ENCODE results near the gene CCDC141.

DNA sequence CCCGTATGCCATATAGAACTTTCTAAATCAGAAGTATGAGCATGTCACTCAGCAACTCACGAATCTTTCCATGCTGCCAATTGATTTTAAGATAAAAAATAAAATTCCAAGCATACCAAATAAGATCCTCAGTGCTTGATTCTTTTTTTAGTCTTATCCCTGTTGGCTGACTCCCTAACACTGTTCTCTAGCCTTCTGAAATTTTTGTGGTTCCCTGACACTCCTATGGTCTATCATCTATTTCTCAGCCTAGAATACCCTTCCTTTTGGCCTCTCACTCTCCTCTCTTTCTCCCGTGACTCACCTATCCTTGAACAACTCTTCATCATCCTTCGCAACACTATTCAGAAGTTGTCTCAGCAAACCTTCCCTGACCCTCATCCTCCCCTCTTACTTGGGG, 50.5 kb downstream of the CCDC141 start:
- TF ChIP-seq, protein P1, sequence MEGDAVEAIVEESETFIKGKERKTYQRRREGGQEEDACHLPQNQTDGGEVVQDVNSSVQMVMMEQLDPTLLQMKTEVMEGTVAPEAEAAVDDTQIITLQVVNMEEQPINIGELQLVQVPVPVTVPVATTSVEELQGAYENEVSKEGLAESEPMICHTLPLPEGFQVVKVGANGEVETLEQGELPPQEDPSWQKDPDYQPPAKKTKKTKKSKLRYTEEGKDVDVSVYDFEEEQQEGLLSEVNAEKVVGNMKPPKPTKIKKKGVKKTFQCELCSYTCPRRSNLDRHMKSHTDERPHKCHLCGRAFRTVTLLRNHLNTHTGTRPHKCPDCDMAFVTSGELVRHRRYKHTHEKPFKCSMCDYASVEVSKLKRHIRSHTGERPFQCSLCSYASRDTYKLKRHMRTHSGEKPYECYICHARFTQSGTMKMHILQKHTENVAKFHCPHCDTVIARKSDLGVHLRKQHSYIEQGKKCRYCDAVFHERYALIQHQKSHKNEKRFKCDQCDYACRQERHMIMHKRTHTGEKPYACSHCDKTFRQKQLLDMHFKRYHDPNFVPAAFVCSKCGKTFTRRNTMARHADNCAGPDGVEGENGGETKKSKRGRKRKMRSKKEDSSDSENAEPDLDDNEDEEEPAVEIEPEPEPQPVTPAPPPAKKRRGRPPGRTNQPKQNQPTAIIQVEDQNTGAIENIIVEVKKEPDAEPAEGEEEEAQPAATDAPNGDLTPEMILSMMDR (IDR thresholded peaks at IDR 0.05), result no peak
- TF ChIP-seq POLR2AphosphoS5 (IDR thresholded peaks at IDR 0.05), result no peak
- no peak for TF ChIP-seq POLR2A (IDR thresholded peaks at IDR 0.05)
- no peak for TF ChIP-seq EP300 (IDR thresholded peaks at IDR 0.05)

Measured in upper lobe of left lung (tissue), 4 donors.